ENCODE data around the gene LMF1.

DNA sequence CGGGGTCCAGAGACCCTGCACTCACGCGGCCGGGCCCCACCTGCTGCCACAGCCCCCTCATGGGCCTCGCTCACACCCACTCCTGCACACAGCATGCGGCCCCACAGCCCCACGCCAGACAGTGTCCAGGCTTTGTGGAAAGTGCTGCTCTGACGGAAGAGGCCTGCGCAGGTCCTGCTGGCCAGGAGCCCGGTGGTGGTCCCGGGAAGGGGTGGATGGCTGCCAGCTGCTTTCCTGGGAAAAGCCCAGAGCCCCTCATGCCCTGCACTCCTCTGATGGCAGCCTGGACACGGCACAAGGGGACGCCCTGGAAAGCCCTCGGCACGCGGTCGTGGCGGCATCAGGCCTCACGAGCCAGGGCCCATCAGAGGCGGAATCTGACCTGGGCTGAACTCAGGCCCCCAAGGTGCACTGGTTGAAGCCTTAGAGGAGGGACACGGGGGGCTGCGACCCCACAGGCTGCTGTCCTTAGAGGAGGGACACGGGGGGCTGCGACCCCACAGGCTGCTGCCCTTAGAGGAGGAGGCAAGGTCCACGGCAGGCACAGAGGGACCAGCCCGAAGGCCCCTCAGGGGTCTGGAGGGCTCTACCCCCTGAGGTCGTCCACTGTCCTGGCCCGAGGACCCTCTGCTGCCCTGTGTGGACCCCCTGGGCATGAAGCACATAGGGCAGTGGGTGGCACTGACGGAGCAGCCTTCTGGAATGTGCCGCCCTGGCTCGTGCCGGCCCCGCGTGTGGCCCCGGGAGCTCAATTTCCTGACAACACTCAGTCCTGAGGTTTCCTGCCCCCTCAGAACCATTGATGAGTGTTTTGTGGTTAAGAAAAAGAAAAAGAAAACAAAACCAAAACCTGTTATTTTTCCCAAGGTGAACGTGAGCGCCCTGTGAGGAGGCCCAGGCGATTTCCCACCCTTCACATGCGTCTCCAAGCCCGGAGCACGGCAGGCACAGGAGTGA is 32.9 kb upstream of the LMF1 start:
- TF ChIP-seq, protein P1, sequence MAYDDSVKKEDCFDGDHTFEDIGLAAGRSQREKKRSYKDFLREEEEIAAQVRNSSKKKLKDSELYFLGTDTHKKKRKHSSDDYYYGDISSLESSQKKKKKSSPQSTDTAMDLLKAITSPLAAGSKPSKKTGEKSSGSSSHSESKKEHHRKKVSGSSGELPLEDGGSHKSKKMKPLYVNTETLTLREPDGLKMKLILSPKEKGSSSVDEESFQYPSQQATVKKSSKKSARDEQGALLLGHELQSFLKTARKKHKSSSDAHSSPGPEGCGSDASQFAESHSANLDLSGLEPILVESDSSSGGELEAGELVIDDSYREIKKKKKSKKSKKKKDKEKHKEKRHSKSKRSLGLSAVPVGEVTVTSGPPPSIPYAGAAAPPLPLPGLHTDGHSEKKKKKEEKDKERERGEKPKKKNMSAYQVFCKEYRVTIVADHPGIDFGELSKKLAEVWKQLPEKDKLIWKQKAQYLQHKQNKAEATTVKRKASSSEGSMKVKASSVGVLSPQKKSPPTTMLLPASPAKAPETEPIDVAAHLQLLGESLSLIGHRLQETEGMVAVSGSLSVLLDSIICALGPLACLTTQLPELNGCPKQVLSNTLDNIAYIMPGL (CRISPR knock-in tag; IDR thresholded peaks at IDR 0.05) = no peak
- no peak for TF ChIP-seq MCM2 (IDR thresholded peaks at IDR 0.05; ENCODE audit: low read depth)
- TF ChIP-seq, protein P2, sequence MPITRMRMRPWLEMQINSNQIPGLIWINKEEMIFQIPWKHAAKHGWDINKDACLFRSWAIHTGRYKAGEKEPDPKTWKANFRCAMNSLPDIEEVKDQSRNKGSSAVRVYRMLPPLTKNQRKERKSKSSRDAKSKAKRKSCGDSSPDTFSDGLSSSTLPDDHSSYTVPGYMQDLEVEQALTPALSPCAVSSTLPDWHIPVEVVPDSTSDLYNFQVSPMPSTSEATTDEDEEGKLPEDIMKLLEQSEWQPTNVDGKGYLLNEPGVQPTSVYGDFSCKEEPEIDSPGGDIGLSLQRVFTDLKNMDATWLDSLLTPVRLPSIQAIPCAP (CRISPR knock-in tag; IDR thresholded peaks at IDR 0.05; ENCODE audit: borderline replicate concordance) = no peak
- TF ChIP-seq, protein P3, sequence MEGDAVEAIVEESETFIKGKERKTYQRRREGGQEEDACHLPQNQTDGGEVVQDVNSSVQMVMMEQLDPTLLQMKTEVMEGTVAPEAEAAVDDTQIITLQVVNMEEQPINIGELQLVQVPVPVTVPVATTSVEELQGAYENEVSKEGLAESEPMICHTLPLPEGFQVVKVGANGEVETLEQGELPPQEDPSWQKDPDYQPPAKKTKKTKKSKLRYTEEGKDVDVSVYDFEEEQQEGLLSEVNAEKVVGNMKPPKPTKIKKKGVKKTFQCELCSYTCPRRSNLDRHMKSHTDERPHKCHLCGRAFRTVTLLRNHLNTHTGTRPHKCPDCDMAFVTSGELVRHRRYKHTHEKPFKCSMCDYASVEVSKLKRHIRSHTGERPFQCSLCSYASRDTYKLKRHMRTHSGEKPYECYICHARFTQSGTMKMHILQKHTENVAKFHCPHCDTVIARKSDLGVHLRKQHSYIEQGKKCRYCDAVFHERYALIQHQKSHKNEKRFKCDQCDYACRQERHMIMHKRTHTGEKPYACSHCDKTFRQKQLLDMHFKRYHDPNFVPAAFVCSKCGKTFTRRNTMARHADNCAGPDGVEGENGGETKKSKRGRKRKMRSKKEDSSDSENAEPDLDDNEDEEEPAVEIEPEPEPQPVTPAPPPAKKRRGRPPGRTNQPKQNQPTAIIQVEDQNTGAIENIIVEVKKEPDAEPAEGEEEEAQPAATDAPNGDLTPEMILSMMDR (IDR thresholded peaks at IDR 0.05 in 2 of 3, conservative IDR thresholded peaks at IDR 0.05 in 1 of 3; ENCODE audit: insufficient read depth in 2 of 3, low read depth in 1 of 3, low read length in 3 of 3) = no peak
- TF ChIP-seq MYC (IDR thresholded peaks at IDR 0.05; ENCODE audit: low read depth, low read length) = no peak
- TF ChIP-seq MYC (CRISPR knock-in tag; IDR thresholded peaks at IDR 0.05; ENCODE audit: borderline replicate concordance, low read depth) = no peak
- no peak for TF ChIP-seq FOSL1 (tag; conservative IDR thresholded peaks at IDR 0.05)
- TF ChIP-seq, protein P4, sequence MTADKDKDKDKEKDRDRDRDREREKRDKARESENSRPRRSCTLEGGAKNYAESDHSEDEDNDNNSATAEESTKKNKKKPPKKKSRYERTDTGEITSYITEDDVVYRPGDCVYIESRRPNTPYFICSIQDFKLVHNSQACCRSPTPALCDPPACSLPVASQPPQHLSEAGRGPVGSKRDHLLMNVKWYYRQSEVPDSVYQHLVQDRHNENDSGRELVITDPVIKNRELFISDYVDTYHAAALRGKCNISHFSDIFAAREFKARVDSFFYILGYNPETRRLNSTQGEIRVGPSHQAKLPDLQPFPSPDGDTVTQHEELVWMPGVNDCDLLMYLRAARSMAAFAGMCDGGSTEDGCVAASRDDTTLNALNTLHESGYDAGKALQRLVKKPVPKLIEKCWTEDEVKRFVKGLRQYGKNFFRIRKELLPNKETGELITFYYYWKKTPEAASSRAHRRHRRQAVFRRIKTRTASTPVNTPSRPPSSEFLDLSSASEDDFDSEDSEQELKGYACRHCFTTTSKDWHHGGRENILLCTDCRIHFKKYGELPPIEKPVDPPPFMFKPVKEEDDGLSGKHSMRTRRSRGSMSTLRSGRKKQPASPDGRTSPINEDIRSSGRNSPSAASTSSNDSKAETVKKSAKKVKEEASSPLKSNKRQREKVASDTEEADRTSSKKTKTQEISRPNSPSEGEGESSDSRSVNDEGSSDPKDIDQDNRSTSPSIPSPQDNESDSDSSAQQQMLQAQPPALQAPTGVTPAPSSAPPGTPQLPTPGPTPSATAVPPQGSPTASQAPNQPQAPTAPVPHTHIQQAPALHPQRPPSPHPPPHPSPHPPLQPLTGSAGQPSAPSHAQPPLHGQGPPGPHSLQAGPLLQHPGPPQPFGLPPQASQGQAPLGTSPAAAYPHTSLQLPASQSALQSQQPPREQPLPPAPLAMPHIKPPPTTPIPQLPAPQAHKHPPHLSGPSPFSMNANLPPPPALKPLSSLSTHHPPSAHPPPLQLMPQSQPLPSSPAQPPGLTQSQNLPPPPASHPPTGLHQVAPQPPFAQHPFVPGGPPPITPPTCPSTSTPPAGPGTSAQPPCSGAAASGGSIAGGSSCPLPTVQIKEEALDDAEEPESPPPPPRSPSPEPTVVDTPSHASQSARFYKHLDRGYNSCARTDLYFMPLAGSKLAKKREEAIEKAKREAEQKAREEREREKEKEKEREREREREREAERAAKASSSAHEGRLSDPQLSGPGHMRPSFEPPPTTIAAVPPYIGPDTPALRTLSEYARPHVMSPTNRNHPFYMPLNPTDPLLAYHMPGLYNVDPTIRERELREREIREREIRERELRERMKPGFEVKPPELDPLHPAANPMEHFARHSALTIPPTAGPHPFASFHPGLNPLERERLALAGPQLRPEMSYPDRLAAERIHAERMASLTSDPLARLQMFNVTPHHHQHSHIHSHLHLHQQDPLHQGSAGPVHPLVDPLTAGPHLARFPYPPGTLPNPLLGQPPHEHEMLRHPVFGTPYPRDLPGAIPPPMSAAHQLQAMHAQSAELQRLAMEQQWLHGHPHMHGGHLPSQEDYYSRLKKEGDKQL (CRISPR knock-in tag; IDR thresholded peaks at IDR 0.05; ENCODE audit: borderline replicate concordance) = no peak
- TF ChIP-seq EGR1 (conservative IDR thresholded peaks at IDR 0.05) = no peak
- TF ChIP-seq CHCHD3 (CRISPR knock-in tag; IDR thresholded peaks at IDR 0.05) = no peak

All from K562 (cell line).